ENCODE measurements around the gene ZNF460.

Gene ZNF460

GRCh38 chr19:57302020-57302465, 21.8 kb downstream of the ZNF460 start:
- DNase-seq (no peak), ATAC-seq (ENCODE audit: insufficient read depth, low read depth) (no peak)
- H3K9ac ChIP-seq (ENCODE audit: low read depth, low read length), result no peak overlapping the region
- peaks cover 54% of the 10 kb centered on the region for H3K36me3 ChIP-seq (ENCODE audit: insufficient read depth, low read length)
- no peak overlapping the region for H3K4me2 ChIP-seq (ENCODE audit: insufficient read depth, low read length)
- no peaks in the 10 kb centered on the region for H3K27me3 ChIP-seq (ENCODE audit: insufficient read depth, low read length, poor library complexity)
- no peaks in the 10 kb centered on the region for H3K4me1 ChIP-seq (ENCODE audit: insufficient read depth, low read length)
- no peak for TF ChIP-seq EZH2 (IDR thresholded peaks at IDR 0.05; ENCODE audit: borderline replicate concordance, low read depth, low read length, severe bottlenecking)
- TF ChIP-seq CTCF (IDR thresholded peaks at IDR 0.05; ENCODE audit: borderline replicate concordance, extremely low read depth, low read length, poor library complexity, severe bottlenecking), result no peak
- no peak overlapping the region for H2AFZ ChIP-seq (ENCODE audit: low read depth, low read length)
- peaks cover 33% of the 10 kb centered on the region for H4K20me1 ChIP-seq (ENCODE audit: insufficient read depth, low read length)
- H3K9me3 ChIP-seq (ENCODE audit: insufficient read depth, low read length, severe bottlenecking), result no peaks in the 10 kb centered on the region
- H3K4me3 ChIP-seq (ENCODE audit: low read depth in 1 of 2, low read length in 2 of 2), result no peak overlapping the region
- H3K79me2 ChIP-seq (ENCODE audit: insufficient read depth, low read length), result peaks cover 46% of the 10 kb centered on the region
- no peak overlapping the region for H3K27ac ChIP-seq (ENCODE audit: low read length)

DNA sequence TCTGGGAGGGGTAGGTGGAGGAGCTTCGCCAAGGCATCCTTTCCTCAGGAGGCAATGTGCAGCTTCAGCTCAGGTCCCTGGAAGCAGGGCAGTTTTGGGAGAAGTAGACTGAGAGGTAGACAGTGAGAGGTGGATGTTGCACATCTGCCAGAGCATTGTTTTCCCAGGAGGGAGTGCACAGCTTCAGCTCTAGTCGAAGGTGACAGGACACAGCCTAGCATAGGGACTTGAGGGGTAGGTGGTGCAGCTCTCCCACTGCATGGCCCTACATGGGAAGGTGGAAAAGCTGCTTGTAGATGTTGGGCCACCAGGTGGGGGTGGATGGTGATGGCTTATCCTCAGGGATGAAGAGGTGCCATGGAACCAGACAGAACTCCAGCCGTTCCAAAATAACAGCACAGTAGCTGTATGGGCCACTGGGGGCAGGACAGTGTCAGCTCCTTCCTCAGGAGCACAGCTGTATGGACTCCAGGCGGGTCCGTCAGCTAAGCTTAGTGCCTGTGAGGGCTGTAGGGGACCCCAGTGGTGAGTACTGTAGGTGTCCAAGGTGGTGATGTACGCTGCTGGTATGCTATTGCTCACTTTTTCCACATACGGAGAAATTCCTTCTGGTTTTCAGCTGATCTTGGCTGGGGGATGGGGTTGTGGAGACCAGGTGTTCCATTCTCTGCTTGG, 22.6 kb downstream of the ZNF460 start:
- Histone ChIP-seq H3K9ac (ENCODE audit: low read depth, low read length) (no peak overlapping the region), H3K79me2 (ENCODE audit: insufficient read depth, low read length) (peaks cover 37% of the 10 kb centered on the region), H4K20me1 (ENCODE audit: insufficient read depth, low read length) (peaks cover 32% of the 10 kb centered on the region)

GRCh38 chr19:57305056-57305455, 24.8 kb downstream of the ZNF460 start:
- TF ChIP-seq CTCF (IDR thresholded peaks at IDR 0.05; ENCODE audit: borderline replicate concordance, extremely low read depth, low read length, poor library complexity, severe bottlenecking) (no peak), EZH2 (IDR thresholded peaks at IDR 0.05; ENCODE audit: borderline replicate concordance, low read depth, low read length, severe bottlenecking) (no peak)
- no peak overlapping the region for H3K9ac ChIP-seq (ENCODE audit: low read depth, low read length)
- no peak overlapping the region for H2AFZ ChIP-seq (ENCODE audit: low read depth, low read length)
- no peaks in the 10 kb centered on the region for H3K4me1 ChIP-seq (ENCODE audit: insufficient read depth, low read length)
- H3K4me2 ChIP-seq (ENCODE audit: insufficient read depth, low read length), result no peak overlapping the region
- DNase-seq (no peak), ATAC-seq (ENCODE audit: insufficient read depth, low read depth) (no peak)
- H3K36me3 ChIP-seq (ENCODE audit: insufficient read depth, low read length), result peaks cover 34% of the 10 kb centered on the region
- H3K9me3 ChIP-seq (ENCODE audit: insufficient read depth, low read length, severe bottlenecking), result no peaks in the 10 kb centered on the region
- peaks cover 27% of the 10 kb centered on the region for H3K79me2 ChIP-seq (ENCODE audit: insufficient read depth, low read length)
- no peak overlapping the region for H3K27ac ChIP-seq (ENCODE audit: low read length)
- peaks cover 29% of the 10 kb centered on the region for H4K20me1 ChIP-seq (ENCODE audit: insufficient read depth, low read length)
- H3K4me3 ChIP-seq (ENCODE audit: low read depth in 1 of 2, low read length in 2 of 2), result no peak overlapping the region
- H3K27me3 ChIP-seq (ENCODE audit: insufficient read depth, low read length, poor library complexity), result no peaks in the 10 kb centered on the region

More for the DNA sequence above, 22.6 kb downstream of the ZNF460 start:
- H3K4me2 ChIP-seq (ENCODE audit: insufficient read depth, low read length), result no peak overlapping the region
- H2AFZ ChIP-seq (ENCODE audit: low read depth, low read length), result no peak overlapping the region
- H3K36me3 ChIP-seq (ENCODE audit: insufficient read depth, low read length), result peaks cover 49% of the 10 kb centered on the region
- H3K9me3 ChIP-seq (ENCODE audit: insufficient read depth, low read length, severe bottlenecking), result no peaks in the 10 kb centered on the region
- H3K4me1 ChIP-seq (ENCODE audit: insufficient read depth, low read length), result no peaks in the 10 kb centered on the region
- H3K27ac ChIP-seq (ENCODE audit: low read length), result no peak overlapping the region
- H3K27me3 ChIP-seq (ENCODE audit: insufficient read depth, low read length, poor library complexity), result no peaks in the 10 kb centered on the region
- no peak; the same call in 2 of the 3 replicates for ATAC-seq (ENCODE audit: insufficient read depth, low read depth)
- DNase-seq, result no peak
- TF ChIP-seq CTCF (IDR thresholded peaks at IDR 0.05; ENCODE audit: borderline replicate concordance, extremely low read depth, low read length, poor library complexity, severe bottlenecking) (no peak), EZH2 (IDR thresholded peaks at IDR 0.05; ENCODE audit: borderline replicate concordance, low read depth, low read length, severe bottlenecking) (no peak)
- no peak overlapping the region for H3K4me3 ChIP-seq (ENCODE audit: low read depth in 1 of 2, low read length in 2 of 2)
